Thyroid gland (tissue), 4 donors: Measurements from ENCODE around the gene RAB27A. TPM values are rescaled to one million over a fixed set of nuclear protein-coding genes. Genes with fewer than 3 reads are reported as not detected.

ENCODE experiments used
- DNase-seq, 2 donors: peaks; one replicate each; pipeline ENCODE4 v3.0.0-alpha.2; 2019
- H3K27ac ChIP-seq, 3 donors: fragments of 200-600 bp; sonication (generic); 1 replicate in 2 of 3; 2 replicates in 1 of 3; pipeline ENCODE4 v1.5.1; 2016 to 2019; ENCODE audit warnings: mild to moderate bottlenecking in 1 of 3, moderate library complexity in 1 of 3
- H3K27me3 ChIP-seq: fragments of 200-600 bp; sonication (generic); one replicate; pipeline ENCODE4 v1.5.1; 2019
- H3K36me3 ChIP-seq, 2 donors: fragments of 200-600 bp; sonication (generic); one replicate each; pipeline ENCODE4 v1.5.1; 2016 to 2019
- H3K4me1 ChIP-seq, 2 donors: fragments of 200-600 bp; sonication (generic); one replicate each; pipeline ENCODE4 v1.5.1; 2017 to 2019
- H3K4me3 ChIP-seq, 3 donors: fragments of 200-600 bp; sonication (generic); replicated peaks in 1 of 3; 1 replicate in 2 of 3; 2 replicates in 1 of 3; pipeline ENCODE4 v1.5.1; 2016; ENCODE audit warnings: mild to moderate bottlenecking in 1 of 3
- H3K9me3 ChIP-seq: fragments of 200-600 bp; sonication (generic); one replicate; pipeline ENCODE4 v1.5.1; 2017
- CTCF ChIP-seq, 6 experiments: fragments of 200-600 bp in 3 of 6; fragments of 450-650 bp in 3 of 6; sonication (generic) in 3 of 6; IDR thresholded peaks; one replicate each; pipeline ENCODE4 v1.5.1; 2016 to 2019; ENCODE audit warnings: antibody characterized with exemption in 6 of 6, mild to moderate bottlenecking in 2 of 6, inconsistent platforms in 1 of 6, moderate library complexity in 1 of 6
- POLR2A ChIP-seq, 2 donors: fragments of 450-650 bp; IDR thresholded peaks; one replicate each; pipeline ENCODE4 v1.6.1; 2017; ENCODE audit warnings: antibody characterized with exemption in 2 of 2, mild to moderate bottlenecking in 2 of 2, moderate library complexity in 1 of 2
- WGBS, 2 donors: methylation state at CpG; one replicate each; pipeline ENCODE4 v1.1.5; 2017; 5-methylcytosine and 5-hydroxymethylcytosine counted together
- intact Hi-C: fragments of 100-400 bp; cut with DNase I; formaldehyde crosslinking; loops from one replicate; pipeline ENCODE4 v1.15.1; 2023
- total RNA-seq, 4 donors: library from RNA; depleted of rRNA; stranded (reverse); fragments of >200 nt; gene quantifications; one replicate each; pipeline ENCODE4 v1.2.3, GENCODE V29; 2016

RAB27A gene
- total RNA-seq, 4 donors from 2014 or later: 14.7 to 35.6 (median 26.4) TPM

DNA sequence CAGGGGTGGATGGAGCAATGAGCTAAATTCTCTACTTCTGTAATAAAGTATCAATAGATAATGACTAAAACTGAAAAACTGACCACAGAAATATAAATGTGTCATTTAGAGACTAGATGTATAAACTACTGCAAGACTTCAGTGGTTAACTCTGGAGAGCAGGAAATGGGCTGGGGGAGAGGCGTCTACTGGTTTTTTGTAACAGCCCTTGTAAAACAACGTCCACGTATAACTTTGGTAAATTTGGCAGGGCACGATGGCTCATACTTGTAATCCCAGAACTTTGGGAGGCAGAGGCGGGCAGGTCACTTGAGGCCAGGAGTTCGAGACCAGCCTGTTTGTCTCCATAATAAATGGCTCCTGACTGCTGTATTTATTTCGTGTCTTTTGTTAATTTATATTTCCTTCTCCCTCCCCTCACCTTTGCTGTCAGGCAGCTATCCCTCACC lies 12.5 kb downstream of the RAB27A start:
- 57 to 58% methylated on average over 7 of the region's 7 CpGs for WGBS, 2 donors
- no peak for DNase-seq
- Histone ChIP-seq H3K36me3 (no peaks in the 10 kb centered on the region), H3K4me1 (no peaks in the 10 kb centered on the region), H3K27me3 (no peaks in the 10 kb centered on the region), H3K9me3 (no peaks in the 10 kb centered on the region), H3K4me3 (no peak overlapping the region), H3K27ac (no peak overlapping the region)
- TF ChIP-seq CTCF (IDR thresholded peaks at IDR 0.05): no peak
- no peak for TF ChIP-seq POLR2A (IDR thresholded peaks at IDR 0.05)
- intact Hi-C loops: no loop called here

GRCh38 chr15:55276324-55276723 lies 13.3 kb downstream of the RAB27A start:
- Histone ChIP-seq H3K27me3 (no peaks in the 10 kb centered on the region), H3K36me3 (no peaks in the 10 kb centered on the region), H3K9me3 (no peaks in the 10 kb centered on the region), H3K4me3 (no peak overlapping the region), H3K4me1 (no peaks in the 10 kb centered on the region), H3K27ac (no peak overlapping the region)
- DNase-seq: peak; percentile 18 to 33
- WGBS, 2 donors: 85 to 87% methylated on average over 5 of the region's 5 CpGs
- TF ChIP-seq CTCF (IDR thresholded peaks at IDR 0.05) (no peak), POLR2A (IDR thresholded peaks at IDR 0.05) (no peak)
- intact Hi-C loops: no loop called here

DNA sequence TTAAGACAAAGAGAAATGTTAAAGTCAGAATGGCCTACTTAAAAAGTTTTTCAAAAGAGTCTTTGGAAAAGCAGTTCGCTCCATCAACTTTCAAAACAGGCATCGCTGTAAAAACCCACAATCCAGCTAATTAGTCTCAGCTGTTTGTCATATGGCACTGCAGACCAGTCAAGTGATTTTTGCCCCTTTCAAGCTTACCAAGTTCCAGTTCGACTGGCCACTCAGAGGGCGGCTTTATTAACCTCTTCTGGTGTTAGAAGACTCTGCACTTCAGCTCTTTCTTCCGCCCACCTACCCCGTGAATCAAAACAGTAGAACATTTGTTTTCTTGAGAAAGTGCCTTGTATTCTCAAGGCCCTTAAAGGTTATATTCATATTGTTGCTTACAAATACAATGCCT lies 19.3 kb downstream of the RAB27A start:
- Histone ChIP-seq H3K27ac (peak overlapping the region in 2 of 3 donors; percentile 10 to 43), H3K36me3 (no peaks in the 10 kb centered on the region), H3K4me3 (no peak overlapping the region), H3K27me3 (no peaks in the 10 kb centered on the region), H3K4me1 (peaks cover 10 to 11% of the 10 kb centered on the region in 2 donors), H3K9me3 (no peaks in the 10 kb centered on the region)
- 49 to 57% methylated on average over 6 of the region's 6 CpGs for WGBS, 2 donors
- DNase-seq: peak; percentile 24 to 27
- TF ChIP-seq CTCF (IDR thresholded peaks at IDR 0.05): no peak
- TF ChIP-seq POLR2A (IDR thresholded peaks at IDR 0.05): no peak
- intact Hi-C loops: no loop called here

- 79 to 95% methylated on average over 2 of the region's 2 CpGs for WGBS, 2 donors
- Histone ChIP-seq H3K36me3 (no peaks in the 10 kb centered on the region), H3K9me3 (no peaks in the 10 kb centered on the region), H3K27me3 (no peaks in the 10 kb centered on the region), H3K4me3 (no peak overlapping the region), H3K27ac (no peak overlapping the region), H3K4me1 (peaks cover 10 to 11% of the 10 kb centered on the region in 2 donors)
- no peak for DNase-seq
- intact Hi-C loops: no loop called here
- TF ChIP-seq CTCF (IDR thresholded peaks at IDR 0.05) (no peak), POLR2A (IDR thresholded peaks at IDR 0.05) (no peak)
Observed at GRCh38 chr15:55268176-55268695, 21.4 kb downstream of the RAB27A start.

- Histone ChIP-seq H3K27ac (no peak overlapping the region), H3K36me3 (no peaks in the 10 kb centered on the region), H3K4me1 (peaks cover 10 to 11% of the 10 kb centered on the region in 2 donors), H3K4me3 (no peak overlapping the region), H3K27me3 (no peaks in the 10 kb centered on the region), H3K9me3 (no peaks in the 10 kb centered on the region)
- TF ChIP-seq CTCF (IDR thresholded peaks at IDR 0.05): no peak
- intact Hi-C loops: no loop called here
- peak; percentile 20 to 30 for DNase-seq
- 79 to 82% methylated on average over 10 of the region's 10 CpGs for WGBS, 2 donors
Observed at GRCh38 chr15:55267401-55268175, 22.0 kb downstream of the RAB27A start.
